SJSA1 (cell line): ENCODE data around the gene SMIM21. TPM values are rescaled to one million over a fixed set of nuclear protein-coding genes. Genes with fewer than 3 reads are reported as not detected.

Experiments
- DNase-seq, 2 experiments: peaks; one replicate each; pipeline ENCODE4 v3.0.0-alpha.2; 2015 to 2020; ENCODE audit warnings: low spot score in 2 of 2, low read depth in 1 of 2
- H3K27ac ChIP-seq: fragments of 250-450 bp; sonication (Bioruptor Pico); 2 replicates; pipeline ENCODE4 v1.5.1; 2020; ENCODE audit warnings: mild to moderate bottlenecking, moderate library complexity
- H3K27me3 ChIP-seq: fragments of 250-450 bp; sonication (Bioruptor Pico); replicated peaks from 2 replicates; pipeline ENCODE4 v1.5.1; 2020; ENCODE audit warnings: mild to moderate bottlenecking, moderate library complexity
- H3K36me3 ChIP-seq: fragments of 250-450 bp; sonication (Bioruptor Pico); 2 replicates; pipeline ENCODE4 v1.5.1; 2020; ENCODE audit warnings: mild to moderate bottlenecking
- H3K4me1 ChIP-seq: fragments of 250-450 bp; sonication (Bioruptor Pico); replicated peaks from 2 replicates; pipeline ENCODE4 v1.6.1; 2021; ENCODE audit warnings: mild to moderate bottlenecking
- H3K4me3 ChIP-seq: fragments of 250-450 bp; sonication (Bioruptor Pico); 2 replicates; pipeline ENCODE4 v1.5.1; 2020; ENCODE audit warnings: mild to moderate bottlenecking
- H3K9me3 ChIP-seq: fragments of 250-450 bp; sonication (Bioruptor Pico); replicated peaks from 2 replicates; pipeline ENCODE4 v1.5.1; 2020; ENCODE audit warnings: mild to moderate bottlenecking
- total RNA-seq: library from RNA; depleted of rRNA; stranded (reverse); fragments of >200 nt; shearing (Covaris generic); gene quantifications from 2 replicates; pipeline ENCODE4 v1.2.3, GENCODE V29; 2014

Gene SMIM21
- total RNA-seq, 1 experiment from 2014 or later, result not detected

- Histone ChIP-seq H3K27me3 (no peaks in the 10 kb centered on the region), H3K4me1 (peaks cover 28% of the 10 kb centered on the region), H3K4me3 (no peak overlapping the region), H3K27ac (no peak overlapping the region), H3K9me3 (peaks cover 4% of the 10 kb centered on the region; the same call in 1 of the 2 replicates), H3K36me3 (no peaks in the 10 kb centered on the region)
- no peak for DNase-seq
Measured at GRCh38 chr18:75378376-75379315, 48.9 kb downstream of the SMIM21 start.

- no peak for DNase-seq
- H3K4me1 ChIP-seq, result peaks cover 29% of the 10 kb centered on the region
- H3K4me3 ChIP-seq, result no peak overlapping the region
- H3K27me3 ChIP-seq, result no peaks in the 10 kb centered on the region
- H3K36me3 ChIP-seq, result no peaks in the 10 kb centered on the region
- H3K9me3 ChIP-seq, result peaks cover 4% of the 10 kb centered on the region; the same call in 1 of the 2 replicates
- no peak overlapping the region for H3K27ac ChIP-seq
Measured at GRCh38 chr18:75377926-75378325, 49.6 kb downstream of the SMIM21 start.

- no peaks in the 10 kb centered on the region for H3K27me3 ChIP-seq
- no peak for DNase-seq
- no peak overlapping the region for H3K4me3 ChIP-seq
- H3K9me3 ChIP-seq, result peaks cover 4% of the 10 kb centered on the region; the same call in 1 of the 2 replicates
- no peak overlapping the region for H3K27ac ChIP-seq
- peaks cover 29% of the 10 kb centered on the region for H3K4me1 ChIP-seq
- no peaks in the 10 kb centered on the region for H3K36me3 ChIP-seq
Measured at GRCh38 chr18:75377258-75377657, 50.2 kb downstream of the SMIM21 start.

- peaks cover 4% of the 10 kb centered on the region; the same call in 1 of the 2 replicates for H3K9me3 ChIP-seq
- peaks cover 29% of the 10 kb centered on the region for H3K4me1 ChIP-seq
- no peaks in the 10 kb centered on the region for H3K27me3 ChIP-seq
- DNase-seq, result peak; percentile 71 to 81
- no peaks in the 10 kb centered on the region for H3K36me3 ChIP-seq
- peak overlapping the region; percentile 42 for H3K27ac ChIP-seq
- H3K4me3 ChIP-seq, result no peak overlapping the region
Measured at GRCh38 chr18:75376004-75376403, 51.5 kb downstream of the SMIM21 start.

GRCh38 chr18:75375341-75375740 lies 52.2 kb downstream of the SMIM21 start:
- DNase-seq, result peak in 1 of 2 experiments; percentile 22
- Histone ChIP-seq H3K4me3 (no peak overlapping the region), H3K36me3 (no peaks in the 10 kb centered on the region), H3K27me3 (no peaks in the 10 kb centered on the region), H3K27ac (peak overlapping the region; percentile 42), H3K4me1 (peaks cover 29% of the 10 kb centered on the region), H3K9me3 (peaks cover 4% of the 10 kb centered on the region; the same call in 1 of the 2 replicates)

GRCh38 chr18:75374466-75374865 lies 53.0 kb downstream of the SMIM21 start:
- DNase-seq, result peak in 1 of 2 experiments; percentile 45
- Histone ChIP-seq H3K4me1 (peaks cover 29% of the 10 kb centered on the region), H3K27me3 (no peaks in the 10 kb centered on the region), H3K27ac (no peak overlapping the region), H3K4me3 (no peak overlapping the region), H3K9me3 (peaks cover 4% of the 10 kb centered on the region; the same call in 1 of the 2 replicates), H3K36me3 (no peaks in the 10 kb centered on the region)

GRCh38 chr18:75369026-75369721 lies 58.3 kb downstream of the SMIM21 start:
- Histone ChIP-seq H3K36me3 (no peaks in the 10 kb centered on the region), H3K4me3 (no peak overlapping the region), H3K4me1 (peaks cover 26% of the 10 kb centered on the region), H3K27me3 (no peaks in the 10 kb centered on the region), H3K27ac (no peak overlapping the region), H3K9me3 (no peaks in the 10 kb centered on the region)
- DNase-seq, result no peak

GRCh38 chr18:75365837-75366236 lies 61.7 kb downstream of the SMIM21 start:
- H3K27me3 ChIP-seq, result no peaks in the 10 kb centered on the region
- DNase-seq, result no peak

GRCh38 chr18:75365254-75365629 lies 62.3 kb downstream of the SMIM21 start:
- Histone ChIP-seq H3K36me3 (no peaks in the 10 kb centered on the region), H3K4me3 (no peak overlapping the region), H3K27me3 (no peaks in the 10 kb centered on the region), H3K27ac (peak overlapping the region; percentile 67), H3K9me3 (no peaks in the 10 kb centered on the region), H3K4me1 (peaks cover 48% of the 10 kb centered on the region)
- DNase-seq, result peak; percentile 63 to 79

More at GRCh38 chr18:75365837-75366236, 61.7 kb downstream of the SMIM21 start:
- Histone ChIP-seq H3K9me3 (no peaks in the 10 kb centered on the region), H3K27ac (peak overlapping the region; percentile 67), H3K4me3 (no peak overlapping the region), H3K4me1 (peaks cover 42% of the 10 kb centered on the region), H3K36me3 (no peaks in the 10 kb centered on the region)

- H3K4me1 ChIP-seq, result peaks cover 52% of the 10 kb centered on the region
- no peaks in the 10 kb centered on the region for H3K27me3 ChIP-seq
- H3K27ac ChIP-seq, result peak overlapping the region; percentile 67
- no peaks in the 10 kb centered on the region for H3K9me3 ChIP-seq
- no peaks in the 10 kb centered on the region for H3K36me3 ChIP-seq
- DNase-seq, result peak in 1 of 2 experiments; percentile 53
- no peak overlapping the region for H3K4me3 ChIP-seq
Measured at GRCh38 chr18:75364512-75365253, 62.8 kb downstream of the SMIM21 start.

GRCh38 chr18:75363446-75364225 lies 63.9 kb downstream of the SMIM21 start:
- Histone ChIP-seq H3K36me3 (no peaks in the 10 kb centered on the region), H3K27me3 (no peaks in the 10 kb centered on the region), H3K27ac (peak overlapping the region; percentile 67), H3K9me3 (no peaks in the 10 kb centered on the region), H3K4me3 (no peak overlapping the region), H3K4me1 (peaks cover 62% of the 10 kb centered on the region)
- no peak for DNase-seq

- H3K27me3 ChIP-seq, result no peaks in the 10 kb centered on the region
- no peak overlapping the region for H3K4me3 ChIP-seq
- no peak for DNase-seq
- H3K4me1 ChIP-seq, result peaks cover 70% of the 10 kb centered on the region
- no peaks in the 10 kb centered on the region for H3K9me3 ChIP-seq
- no peak overlapping the region for H3K27ac ChIP-seq
- no peaks in the 10 kb centered on the region for H3K36me3 ChIP-seq
Measured at GRCh38 chr18:75362435-75362834, 65.1 kb downstream of the SMIM21 start.

- Histone ChIP-seq H3K4me1 (peaks cover 68% of the 10 kb centered on the region), H3K27ac (peak overlapping the region; percentile 86), H3K36me3 (no peaks in the 10 kb centered on the region), H3K9me3 (no peaks in the 10 kb centered on the region; the same call in 1 of the 2 replicates), H3K4me3 (peak overlapping the region; percentile 7), H3K27me3 (no peaks in the 10 kb centered on the region)
- peak; percentile 92 for DNase-seq
Measured at GRCh38 chr18:75360941-75361340, 66.6 kb downstream of the SMIM21 start.
